Heart left ventricle (tissue), 13 donors: ENCODE results near the gene LRRC2.

Source experiments
- POLR2A ChIP-seq, 2 donors: fragments of 450-650 bp; IDR thresholded peaks; one replicate each; pipeline ENCODE4 v1.6.1; 2017; ENCODE audit warnings: antibody characterized with exemption in 2 of 2, mild to moderate bottlenecking in 2 of 2, moderate library complexity in 2 of 2
- TF ChIP-seq, protein P1 (sequence below), 12 donors: fragments of 200-600 bp; sonication (generic) in 4 of 12; IDR thresholded peaks; one replicate each; pipeline versions ENCODE4 v1.5.0 to v1.8.0; 2018 to 2022; ENCODE audit warnings: antibody characterized with exemption in 12 of 12, mild to moderate bottlenecking in 5 of 12
- donor health status: ischemic (EF 13 %, LVEDD 7.1; RV severe dilation, severe dysfunction).
- donor health status: DM: no; HTN: yes; CAD: no.
- donor health status: DM: no; HTN: no; CAD: no.
- donor health status: ischemic (EF 25% LVEDD 6.9; RV normal size, moderate dysfunction).
- donor health status: ischemic (EF 25% LVEDD 5.7; RV mildly dilated, moderate dysfunction).
- donor health status: ischemic (EF 35%, LVEDD 5.7; RV mildly dilated, moderate dysfunction).
- donor health status: nonischemic (EF 11% LVEDD 7.7; RV severe dilation, severe dysfunction).
- donor health status: DM: yes; HTN: yes; CAD: no.
- donor health status: PGD.
- donor health status: ischemic (EF 29% LVEDD 5.4; RV normal size, mild dysfunction).
- donor health status: nonischemic (EF 23%, LVEDD 6.1; RV moderate dilation, normal function).

DNA sequence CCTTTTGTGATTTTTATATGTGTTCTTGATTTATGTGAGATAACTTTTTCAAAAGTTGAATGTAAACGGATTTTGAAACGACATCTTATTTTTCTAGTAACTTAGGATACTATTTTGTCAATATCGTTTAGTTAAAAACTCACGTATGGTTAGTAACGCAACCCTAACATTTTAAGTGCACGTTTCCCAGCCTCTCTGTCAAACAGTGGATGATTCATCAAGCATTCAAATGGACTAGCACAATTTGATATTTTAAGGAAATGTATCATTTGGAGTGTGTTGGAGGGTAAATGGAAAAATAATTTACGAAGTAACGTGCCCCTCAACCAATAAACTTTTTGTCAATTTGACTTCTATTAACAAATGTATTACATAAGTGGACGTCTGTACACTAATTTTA, 45.0 kb downstream of the LRRC2 start:
- TF ChIP-seq, protein P1, sequence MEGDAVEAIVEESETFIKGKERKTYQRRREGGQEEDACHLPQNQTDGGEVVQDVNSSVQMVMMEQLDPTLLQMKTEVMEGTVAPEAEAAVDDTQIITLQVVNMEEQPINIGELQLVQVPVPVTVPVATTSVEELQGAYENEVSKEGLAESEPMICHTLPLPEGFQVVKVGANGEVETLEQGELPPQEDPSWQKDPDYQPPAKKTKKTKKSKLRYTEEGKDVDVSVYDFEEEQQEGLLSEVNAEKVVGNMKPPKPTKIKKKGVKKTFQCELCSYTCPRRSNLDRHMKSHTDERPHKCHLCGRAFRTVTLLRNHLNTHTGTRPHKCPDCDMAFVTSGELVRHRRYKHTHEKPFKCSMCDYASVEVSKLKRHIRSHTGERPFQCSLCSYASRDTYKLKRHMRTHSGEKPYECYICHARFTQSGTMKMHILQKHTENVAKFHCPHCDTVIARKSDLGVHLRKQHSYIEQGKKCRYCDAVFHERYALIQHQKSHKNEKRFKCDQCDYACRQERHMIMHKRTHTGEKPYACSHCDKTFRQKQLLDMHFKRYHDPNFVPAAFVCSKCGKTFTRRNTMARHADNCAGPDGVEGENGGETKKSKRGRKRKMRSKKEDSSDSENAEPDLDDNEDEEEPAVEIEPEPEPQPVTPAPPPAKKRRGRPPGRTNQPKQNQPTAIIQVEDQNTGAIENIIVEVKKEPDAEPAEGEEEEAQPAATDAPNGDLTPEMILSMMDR (IDR thresholded peaks at IDR 0.05): no peak
- TF ChIP-seq POLR2A (IDR thresholded peaks at IDR 0.05): no peak
